Activated CD8-positive, alpha-beta memory T cell treated with anti-CD3 and anti-CD28 coated beads for 48 hours (primary cell): ENCODE data around the gene SORCS3.

Experiments used
- DNase-seq, 3 experiments: peaks; one replicate each; pipeline ENCODE4 v3.0.0-alpha.2; 2020; ENCODE audit warnings: low read depth in 2 of 3, low spot score in 2 of 3

The SORCS3 gene

DNA sequence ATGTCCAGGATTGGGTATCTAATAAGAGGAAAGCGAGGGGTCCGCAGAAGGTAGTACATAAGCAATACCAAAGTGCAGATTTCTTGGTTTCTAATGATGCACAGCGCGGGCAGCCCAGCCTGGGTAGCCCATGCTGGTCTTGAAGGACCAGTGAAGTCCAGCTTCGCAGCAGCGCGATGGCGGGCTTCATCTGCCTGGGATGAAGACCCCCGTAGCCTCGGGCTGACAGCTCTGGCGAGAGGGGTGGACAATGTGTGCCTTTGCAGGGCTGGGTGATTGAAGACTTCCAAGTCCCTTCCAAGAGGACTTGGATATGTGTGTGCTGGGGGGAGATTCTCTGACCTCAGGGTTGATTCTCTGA is 2.2 kb downstream of the SORCS3 start:
- no peak for DNase-seq

DNA sequence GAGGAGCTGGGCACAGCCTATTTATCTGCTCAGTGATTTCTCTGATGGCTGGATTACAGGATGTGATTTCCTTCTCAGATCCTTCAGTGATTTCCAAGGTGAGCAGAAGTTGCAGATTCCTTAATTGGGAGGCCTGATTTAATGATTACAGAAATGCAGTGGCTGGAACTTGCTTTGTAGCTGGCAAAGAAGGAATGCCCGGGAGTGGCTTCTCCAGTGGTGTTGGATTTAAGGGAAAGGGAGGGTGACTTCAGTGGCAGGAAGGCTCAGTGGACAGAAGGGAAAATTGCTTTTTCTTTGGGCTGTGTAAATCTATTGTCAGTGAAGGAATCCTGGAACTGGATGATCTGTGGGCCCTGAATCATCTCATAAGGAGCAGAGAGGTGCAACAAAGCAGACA is 5.1 kb downstream of the SORCS3 start:
- DNase-seq: no peak

DNA sequence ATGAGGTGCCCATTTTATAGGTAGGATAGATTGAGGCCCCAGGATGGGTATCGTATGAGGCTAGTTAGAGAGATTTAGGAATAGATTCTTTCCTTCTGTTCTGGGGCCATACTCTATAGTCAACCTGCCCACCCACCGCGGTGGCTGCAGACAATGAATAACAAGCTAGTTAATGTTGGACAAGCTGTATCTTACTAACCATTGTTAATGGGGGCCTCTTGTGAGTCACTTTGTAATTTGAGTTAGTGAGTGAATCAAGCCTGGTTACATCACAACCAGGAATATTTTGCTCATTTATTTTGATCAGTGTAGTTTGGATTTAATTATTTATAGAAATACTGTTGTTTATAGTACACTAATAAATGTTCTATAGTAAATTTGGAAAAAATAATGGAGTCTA is 7.3 kb downstream of the SORCS3 start:
- DNase-seq: no peak

DNA sequence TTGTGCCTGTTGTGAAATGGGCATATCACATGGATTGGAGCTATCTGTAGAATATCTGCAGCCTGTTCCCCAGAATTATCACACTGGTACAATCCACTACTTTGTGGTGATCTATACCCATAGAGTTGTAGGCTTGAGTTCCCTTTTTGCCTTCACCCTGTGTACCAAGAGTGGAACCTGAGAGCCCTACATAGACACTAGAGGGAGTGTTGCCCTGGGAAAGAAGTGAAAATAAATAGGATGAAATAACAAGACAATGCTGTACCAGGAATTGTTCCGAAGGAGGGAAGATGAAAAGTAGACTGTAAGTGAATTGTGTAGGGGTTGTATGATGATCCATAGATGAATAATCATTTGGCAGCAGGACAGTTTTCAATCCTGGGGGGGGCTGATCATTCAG is 9.0 kb downstream of the SORCS3 start:
- DNase-seq: no peak

DNA sequence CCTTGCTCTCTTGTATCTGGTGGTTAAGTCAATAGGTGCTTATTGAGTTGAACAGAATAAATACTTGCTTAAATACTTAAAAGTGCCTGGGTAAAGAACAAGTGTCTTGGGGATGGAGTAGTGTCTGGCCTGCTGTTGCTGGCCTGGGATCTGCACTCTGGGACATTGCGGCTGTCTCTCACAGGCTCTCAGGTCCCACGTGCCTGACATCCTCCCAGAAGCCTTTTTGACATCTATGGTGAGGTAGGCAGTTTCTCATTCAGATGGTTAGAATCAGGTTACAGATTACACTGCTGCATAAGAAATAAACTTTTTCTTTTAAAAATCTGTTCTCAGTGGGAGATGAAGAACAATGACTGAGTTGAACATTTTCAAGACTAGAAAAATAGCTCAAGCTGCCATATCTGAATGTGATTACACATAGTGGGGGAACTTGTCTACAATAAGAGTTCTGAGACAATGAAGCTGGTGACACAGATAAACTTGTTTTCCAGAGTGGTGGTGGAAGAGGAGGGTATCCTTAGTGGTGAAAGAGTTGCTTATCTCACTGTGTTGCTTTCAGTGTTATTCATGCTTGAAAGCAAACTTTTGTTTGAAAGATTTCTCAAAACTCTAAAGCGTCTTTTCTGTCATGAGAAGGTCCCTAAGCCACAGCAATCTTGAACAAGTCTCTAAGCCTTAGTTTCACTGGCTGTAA is 9.7 kb downstream of the SORCS3 start:
- DNase-seq: no peak

DNA sequence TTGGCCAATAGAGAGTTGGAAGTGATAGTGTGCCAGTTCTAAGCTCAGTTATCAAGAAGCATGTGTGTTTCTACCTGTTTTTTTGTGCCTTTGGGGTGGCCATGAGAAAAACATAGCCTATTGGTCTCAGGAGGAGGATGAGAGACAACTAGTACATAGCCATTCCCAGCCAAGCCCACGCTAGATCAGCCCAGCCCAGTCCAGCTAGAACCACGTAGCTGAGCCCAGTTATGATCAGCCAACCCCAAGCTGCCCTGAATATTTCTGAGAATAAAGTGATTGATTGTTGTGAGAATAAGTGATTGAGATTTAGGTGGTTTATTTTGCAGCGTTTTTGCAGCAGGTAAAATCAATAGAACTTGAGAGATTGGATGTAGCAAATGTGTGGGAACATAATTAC is 15.9 kb downstream of the SORCS3 start:
- no peak for DNase-seq

DNA sequence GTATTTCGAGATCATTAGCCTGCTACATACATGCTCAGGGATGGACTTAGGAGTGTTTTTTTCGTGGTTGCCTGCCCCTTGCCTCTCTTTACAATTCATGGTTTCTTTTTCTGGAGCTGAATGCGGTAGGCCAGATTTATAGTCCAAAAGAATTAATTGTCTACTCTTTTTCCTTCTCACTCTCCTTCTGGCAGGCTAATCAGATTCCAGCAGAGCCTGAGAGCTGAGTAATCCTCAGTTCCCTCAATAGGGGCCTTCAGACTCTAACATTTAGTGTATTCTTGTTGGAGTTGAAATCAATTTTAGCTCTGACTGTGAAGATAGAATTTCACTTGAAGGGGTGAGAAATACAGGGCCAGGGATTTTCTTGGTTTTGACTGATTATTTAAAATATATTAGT is 16.4 kb downstream of the SORCS3 start:
- DNase-seq: no peak

DNA sequence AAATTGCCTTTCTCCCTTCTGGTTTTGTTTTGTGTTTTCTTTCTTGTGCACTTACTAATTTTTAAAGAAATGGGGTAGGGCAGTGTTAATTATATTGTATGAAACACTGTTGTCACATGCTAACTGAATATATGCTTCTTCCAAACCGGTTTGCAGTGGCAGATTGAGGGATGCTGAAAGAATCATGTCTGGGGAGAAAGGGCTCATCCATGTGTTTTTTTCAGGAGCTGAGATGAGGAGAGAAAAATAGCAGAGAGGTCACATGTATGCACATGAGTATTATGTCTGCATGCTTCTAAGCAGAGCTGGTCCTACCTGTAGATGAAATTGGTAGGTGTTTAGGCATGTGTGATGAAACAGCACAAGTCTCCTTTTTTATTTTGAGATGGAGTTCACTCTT is 17.0 kb downstream of the SORCS3 start:
- no peak for DNase-seq

DNA sequence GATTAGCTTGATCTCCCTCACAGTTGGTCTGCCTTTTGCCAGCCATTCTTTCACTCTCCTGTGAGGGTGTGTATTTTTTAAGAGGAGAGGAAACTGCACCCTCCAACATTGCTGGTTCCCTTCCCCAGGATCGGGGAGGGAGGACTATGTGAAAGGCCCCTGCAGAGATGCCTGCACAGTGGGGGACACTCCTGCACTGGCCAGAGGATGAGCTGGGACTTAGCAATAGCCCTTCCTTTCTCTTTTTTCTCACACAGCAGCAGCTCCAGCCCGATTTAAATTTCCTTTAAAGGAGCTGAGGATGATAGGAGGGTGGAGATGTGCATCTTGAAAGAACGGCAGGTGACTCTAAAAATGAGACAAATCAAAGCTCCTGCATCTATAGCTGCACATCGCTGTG is 18.7 kb downstream of the SORCS3 start:
- DNase-seq: no peak

DNA sequence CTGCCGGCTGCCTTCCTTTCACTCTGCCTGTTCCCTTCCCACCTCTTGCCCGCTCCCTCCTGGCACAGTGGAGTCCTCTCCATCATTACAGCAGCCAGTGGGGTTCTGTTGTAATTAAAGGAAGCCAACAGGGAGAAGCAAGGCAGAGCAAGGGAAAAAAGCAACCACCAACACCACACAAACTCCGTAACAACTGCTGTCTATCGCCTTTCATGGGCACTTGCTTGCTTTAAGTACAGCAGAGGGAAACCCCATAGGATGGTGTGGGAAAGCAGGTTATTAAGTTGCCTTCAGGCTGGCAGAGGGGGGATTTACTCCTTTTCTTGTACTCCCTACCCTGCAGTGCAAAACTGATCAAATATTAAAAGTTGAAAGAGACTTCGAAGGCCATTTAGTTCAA is 22.0 kb downstream of the SORCS3 start:
- DNase-seq: no peak

DNA sequence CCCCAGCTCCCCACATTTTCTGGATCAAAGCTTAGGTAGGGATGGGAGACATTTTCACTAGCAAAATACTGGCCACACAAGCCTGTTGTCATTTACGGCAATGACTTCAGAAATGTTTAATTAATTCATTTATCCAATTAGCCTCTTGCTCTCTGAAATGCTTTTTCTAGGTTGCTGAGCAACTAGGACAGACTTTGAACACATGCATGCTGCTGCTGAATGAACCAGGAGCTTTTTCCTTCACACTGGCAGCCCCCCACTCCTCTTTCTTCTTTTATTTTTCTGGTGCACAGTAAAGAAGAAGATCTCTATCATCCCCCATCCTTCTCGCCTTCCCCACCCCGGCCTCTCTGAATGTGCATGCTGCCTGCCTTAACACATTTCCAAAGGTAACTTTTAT is 22.5 kb downstream of the SORCS3 start:
- no peak for DNase-seq

DNA sequence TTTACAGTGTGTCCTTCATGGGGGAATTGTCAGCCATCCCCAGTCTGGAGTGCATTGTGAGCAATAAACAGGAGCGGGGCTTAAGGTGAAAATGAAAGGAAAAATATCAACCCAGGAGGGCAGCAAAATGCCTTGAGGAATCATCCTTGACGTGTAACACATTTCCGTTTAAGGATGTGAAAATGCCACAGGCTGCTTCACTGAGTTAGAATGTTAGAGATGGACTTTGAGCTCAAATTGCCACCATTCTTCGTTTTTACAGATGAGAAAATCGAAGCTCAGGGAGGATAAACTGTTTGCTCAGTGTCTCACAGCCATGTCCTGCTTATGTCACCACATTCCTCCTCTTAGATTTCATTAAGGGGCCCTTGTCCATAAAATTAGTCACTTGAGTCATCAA is 23.1 kb downstream of the SORCS3 start:
- DNase-seq: no peak

DNA sequence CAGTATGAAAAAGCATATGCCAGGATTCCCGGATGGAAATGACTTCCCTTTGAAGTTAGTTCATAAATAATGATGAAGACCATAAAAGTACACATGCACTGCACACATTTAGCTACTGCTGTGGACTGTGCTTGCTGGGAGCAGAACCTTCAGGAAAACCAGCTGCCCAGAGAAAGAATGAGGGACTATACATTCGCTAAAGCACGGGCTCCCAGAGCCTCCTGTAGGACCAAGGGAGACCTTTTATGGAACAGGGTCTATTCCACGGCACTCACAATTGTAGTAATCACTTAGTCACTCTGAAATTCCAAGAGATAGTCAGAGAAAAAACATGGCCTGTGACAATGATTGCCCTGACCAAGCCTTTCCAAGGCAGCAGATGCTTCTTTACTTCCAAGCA is 24.1 kb downstream of the SORCS3 start:
- no peak for DNase-seq

DNA sequence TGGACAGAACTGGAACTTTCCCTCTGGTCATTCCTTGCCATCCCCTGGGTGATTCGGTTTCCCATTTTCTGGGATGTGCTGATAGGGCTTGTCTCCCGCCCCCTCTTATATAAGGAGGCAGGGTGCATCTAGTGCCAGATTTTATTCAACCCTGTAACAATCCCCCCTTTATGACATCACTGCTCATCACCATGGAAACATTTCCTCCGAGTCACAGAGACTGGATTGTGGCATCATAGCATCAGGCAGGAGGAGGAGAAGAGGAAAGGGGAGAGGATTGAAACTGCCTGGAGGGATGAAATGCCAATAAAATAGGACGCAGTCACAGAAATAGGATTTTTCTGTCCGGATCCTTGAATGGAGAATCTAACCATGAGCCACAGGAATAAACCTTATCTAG is 25.0 kb downstream of the SORCS3 start:
- DNase-seq: no peak

DNA sequence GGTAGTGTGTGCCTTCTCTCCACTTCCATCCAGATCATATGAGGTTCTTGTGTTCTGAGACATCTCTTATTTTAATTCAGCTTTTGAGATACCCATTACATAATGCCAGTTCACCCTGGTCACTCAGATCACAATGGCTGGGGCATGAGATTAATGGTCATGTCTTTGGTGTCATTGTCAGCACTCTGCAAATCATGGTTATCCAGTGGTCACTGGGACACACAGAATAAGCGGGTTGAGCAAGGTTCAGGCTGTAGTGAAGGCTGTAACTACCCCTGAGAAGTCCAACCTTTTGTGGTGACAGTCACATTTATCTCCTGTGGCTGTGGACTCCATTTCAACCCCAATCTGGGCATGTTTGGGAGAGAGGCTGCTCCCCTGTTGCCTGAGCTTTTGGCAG is 35.8 kb downstream of the SORCS3 start:
- DNase-seq: no peak

DNA sequence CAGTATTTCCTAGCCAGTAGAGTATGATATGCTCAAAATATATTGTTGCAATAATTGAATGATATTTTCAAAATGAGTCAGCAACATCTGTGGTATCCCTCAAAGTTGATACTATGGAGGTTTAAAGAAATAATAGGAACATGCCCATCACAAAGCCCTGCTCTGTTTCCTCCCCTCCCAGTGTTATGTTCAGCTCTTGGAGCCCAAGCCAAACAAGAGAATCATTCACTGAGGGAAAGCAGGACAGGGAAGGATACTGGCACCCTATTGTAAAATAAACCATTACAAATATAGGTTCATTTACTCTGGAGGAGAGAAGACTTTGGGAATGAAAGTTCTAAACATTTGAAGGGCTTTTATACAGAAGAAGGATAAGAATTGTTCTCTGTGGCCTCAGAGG is 37.6 kb downstream of the SORCS3 start:
- DNase-seq: no peak

DNA sequence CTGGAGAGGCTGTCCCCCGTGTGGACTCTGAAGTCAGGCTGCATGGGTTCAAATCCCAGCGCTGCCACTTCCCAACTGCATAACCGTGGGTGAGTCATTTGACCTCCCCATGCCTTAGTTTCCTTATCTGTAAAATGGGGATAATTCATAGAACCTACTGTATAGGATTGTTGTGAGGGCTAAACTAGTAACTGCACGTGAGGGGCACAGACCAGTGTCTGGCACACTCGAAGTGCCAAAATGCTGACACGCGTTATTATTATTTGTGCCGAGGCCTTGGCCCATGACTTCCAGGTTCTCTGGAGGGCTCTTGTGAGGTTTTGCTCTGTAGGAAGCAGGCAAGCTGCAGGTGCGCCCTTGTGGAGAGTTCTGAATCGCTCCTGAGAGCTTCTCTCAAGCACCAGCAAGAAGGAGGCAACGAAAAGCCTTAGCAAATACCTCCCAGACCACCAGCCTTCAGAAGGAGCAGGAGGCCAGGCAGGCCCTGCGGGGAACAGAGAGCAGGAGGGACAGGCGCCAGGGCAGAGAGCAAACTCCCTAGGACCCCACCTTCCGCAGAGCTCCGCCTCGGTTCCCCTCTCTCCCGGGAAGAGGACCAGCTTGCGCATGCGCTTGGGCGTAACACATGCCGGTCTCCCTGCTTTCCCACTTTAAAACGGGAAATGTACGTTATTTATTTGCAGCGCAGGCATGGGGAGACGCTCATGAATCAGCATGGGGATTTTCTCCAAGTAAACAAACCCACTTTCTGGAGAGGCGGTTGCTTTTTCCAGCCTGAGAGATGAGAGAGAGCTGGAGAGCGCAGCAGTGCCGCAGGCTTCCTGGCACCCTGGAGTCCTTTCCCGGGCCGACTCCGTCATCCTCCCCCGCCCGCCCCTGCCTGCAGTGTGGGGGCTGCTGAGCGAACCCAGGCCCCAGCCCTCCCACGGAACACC is 39.6 kb downstream of the SORCS3 start:
- DNase-seq: no peak

DNA sequence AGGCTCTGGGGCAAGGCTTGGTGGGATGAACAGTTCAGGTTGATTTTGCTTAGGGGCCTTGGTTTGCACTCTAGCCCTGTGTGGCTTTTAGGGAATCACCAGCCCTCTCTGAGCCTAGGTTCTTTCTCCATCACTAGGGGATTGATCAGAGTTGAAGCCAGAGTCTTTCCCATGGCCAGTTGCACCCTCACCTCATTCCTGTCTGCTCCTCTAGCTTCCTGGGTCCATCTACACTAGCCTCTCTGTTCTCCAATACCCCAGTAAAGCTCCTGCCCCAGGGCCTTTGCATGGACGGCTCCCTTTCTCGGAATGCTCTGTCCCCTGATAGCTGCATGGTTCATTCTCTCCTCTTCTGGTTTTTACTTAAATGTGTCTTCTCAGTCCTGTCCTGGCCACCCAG is 40.4 kb downstream of the SORCS3 start:
- DNase-seq: no peak

DNA sequence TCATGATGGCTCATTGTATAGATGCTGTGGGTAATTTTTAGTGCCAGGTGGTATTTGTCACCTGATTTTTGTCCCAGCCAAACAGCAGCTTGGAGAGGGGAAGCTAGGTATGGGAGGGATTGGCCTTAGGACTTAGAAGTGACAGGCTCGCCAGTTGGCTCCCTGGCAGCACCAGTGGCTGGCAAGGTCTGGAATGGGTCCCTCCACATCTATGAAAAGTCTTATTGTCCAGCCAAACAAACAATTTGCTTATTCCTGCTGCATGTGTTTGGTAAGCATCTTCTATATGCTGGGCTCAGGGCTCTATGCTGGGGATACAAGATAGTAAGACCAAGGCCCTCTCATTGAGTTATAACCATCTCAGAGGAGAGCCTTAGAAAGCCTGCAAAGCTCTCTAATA is 42.5 kb downstream of the SORCS3 start:
- no peak for DNase-seq

DNA sequence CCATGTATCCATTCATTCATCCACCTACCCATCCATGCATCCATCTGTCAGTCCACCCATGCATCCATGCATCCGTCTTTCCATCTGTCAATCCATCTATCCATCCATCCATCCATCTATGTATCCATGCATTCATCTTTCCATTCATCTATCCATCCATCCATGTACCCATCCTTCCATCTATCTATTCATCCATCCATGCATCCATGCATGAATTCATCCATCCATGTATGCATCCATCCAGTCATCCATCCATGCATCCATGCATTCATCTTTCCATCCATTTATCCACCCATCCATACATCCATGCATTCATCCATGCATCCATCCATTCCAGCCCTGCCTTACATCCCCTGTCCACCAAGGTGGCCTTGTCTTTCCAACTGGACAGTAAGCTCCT is 45.7 kb downstream of the SORCS3 start:
- no peak for DNase-seq

DNA sequence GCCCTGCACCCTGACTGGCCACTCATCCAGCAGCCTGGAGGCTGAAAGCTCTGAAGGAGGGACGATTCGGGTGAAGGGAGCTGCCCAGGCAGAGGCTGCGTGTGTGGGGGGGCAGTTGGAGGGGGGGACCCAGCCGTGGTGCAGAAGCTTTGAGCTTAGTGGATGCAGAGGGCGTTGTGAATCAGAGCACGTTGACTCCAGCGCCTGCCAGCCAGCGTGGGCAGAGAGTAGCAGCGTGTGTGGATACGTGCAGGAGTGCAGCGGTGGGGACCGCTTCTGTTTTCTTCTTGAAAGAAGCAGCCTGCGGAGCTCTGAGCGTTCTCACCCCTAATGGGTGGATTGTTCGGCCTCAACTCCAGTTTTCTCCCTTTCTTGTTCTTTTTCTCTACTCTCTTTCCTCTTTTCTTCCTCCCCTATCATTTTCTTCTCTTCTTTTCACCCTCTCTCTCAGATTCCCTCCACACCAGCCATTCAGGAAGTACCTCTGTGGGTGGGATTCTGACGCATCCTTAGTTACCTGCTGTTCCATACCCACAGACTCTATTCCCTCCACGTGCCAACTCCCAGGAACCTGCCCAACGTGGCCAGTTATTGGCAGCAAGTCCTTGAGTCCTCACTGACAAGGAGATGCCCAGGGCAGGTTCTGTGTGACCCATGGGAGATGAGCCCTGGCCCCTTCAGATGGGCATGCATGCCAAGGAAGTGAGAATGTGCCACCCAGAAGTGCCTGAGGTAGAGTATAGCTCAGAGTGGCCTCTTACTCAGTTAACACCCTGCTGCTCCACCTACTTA is 47.4 kb downstream of the SORCS3 start:
- DNase-seq: no peak

DNA sequence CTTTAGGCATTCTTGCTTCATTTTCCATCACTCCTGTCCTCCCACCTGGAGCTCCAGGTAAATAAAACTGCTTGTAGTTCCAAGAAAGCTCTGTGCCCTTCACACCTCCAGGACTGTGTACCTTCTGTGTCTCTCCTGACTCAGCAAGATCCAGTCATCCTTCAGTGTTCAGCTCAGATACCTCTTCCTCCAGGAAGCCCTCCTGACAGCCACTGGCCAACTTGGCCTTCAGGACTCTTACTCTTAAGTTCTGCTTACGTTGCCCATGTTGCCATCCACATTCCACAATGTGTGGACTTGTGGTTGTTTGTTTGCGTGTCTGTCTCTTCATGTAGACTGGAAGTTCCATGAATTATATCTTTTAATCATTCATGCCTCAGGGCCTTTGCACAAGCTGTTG is 48.0 kb downstream of the SORCS3 start:
- DNase-seq: no peak
